ENCODE measurements around the gene LGR4.
A peak's percentile ranks its signal among the peaks of the same experiment; 100 is the strongest.

DNA sequence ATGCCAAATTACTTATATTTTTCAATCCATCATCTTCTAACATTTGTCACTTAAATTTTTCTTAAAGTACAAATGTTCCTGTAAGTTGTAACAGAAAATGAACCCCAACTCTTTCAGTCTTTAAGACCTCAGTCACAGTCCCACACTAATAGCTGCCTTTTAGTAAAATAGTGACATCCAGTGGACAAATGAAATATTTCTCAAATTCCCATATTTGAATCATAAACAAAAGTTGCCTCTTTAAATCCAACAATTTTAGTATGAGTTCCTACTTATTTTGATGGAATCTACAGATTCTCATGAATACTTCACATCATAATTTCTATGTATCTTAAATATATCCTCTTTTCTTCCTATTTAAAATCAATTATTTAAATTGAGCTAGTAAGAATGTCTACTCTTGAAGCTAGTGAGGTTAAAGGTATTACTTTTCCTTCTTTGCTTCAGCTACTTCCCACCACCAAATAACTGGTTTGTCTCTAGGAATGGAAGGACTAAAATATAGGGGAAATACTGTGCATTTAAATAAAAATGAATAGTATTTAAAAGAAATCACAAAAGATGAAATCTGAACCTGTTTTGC lies 24.8 kb upstream of the LGR4 start:
- TF ChIP-seq, protein P1, sequence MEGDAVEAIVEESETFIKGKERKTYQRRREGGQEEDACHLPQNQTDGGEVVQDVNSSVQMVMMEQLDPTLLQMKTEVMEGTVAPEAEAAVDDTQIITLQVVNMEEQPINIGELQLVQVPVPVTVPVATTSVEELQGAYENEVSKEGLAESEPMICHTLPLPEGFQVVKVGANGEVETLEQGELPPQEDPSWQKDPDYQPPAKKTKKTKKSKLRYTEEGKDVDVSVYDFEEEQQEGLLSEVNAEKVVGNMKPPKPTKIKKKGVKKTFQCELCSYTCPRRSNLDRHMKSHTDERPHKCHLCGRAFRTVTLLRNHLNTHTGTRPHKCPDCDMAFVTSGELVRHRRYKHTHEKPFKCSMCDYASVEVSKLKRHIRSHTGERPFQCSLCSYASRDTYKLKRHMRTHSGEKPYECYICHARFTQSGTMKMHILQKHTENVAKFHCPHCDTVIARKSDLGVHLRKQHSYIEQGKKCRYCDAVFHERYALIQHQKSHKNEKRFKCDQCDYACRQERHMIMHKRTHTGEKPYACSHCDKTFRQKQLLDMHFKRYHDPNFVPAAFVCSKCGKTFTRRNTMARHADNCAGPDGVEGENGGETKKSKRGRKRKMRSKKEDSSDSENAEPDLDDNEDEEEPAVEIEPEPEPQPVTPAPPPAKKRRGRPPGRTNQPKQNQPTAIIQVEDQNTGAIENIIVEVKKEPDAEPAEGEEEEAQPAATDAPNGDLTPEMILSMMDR (IDR thresholded peaks at IDR 0.05), result peak; percentile 72
- no peak for TF ChIP-seq EZH2 (IDR thresholded peaks at IDR 0.05; ENCODE audit: borderline replicate concordance, insufficient read depth, low read depth, low read length, poor library complexity, severe bottlenecking)
